ENCODE data around the gene LDHAL6A. TPM values are rescaled to one million over a fixed set of nuclear protein-coding genes. Genes with fewer than 3 reads are reported as not detected.

The LDHAL6A gene
- total RNA-seq, 2 experiments from 2014 or later: not detected

GRCh38 chr11:18416459-18416858 lies 39.2 kb upstream of the LDHAL6A start:
- Mint-ChIP-seq H3K4me1 (ENCODE audit: low read depth) (peaks cover 17% of the 10 kb centered on the region), H3K4me3 (no peak overlapping the region), H3K27me3 (no peaks in the 10 kb centered on the region), H3K36me3 (ENCODE audit: low read depth) (no peaks in the 10 kb centered on the region), H3K9me3 (no peaks in the 10 kb centered on the region), H3K27ac (no peak overlapping the region)
- H3K4me1 ChIP-seq (ENCODE audit: insufficient read depth, low read length): no peaks in the 10 kb centered on the region
- peaks cover 0 to 5% of the 10 kb centered on the region in 2 experiments for H3K9me3 ChIP-seq (ENCODE audit: control insufficient read depth in 1 of 2, insufficient read depth in 1 of 2, low read length in 2 of 2)
- TF ChIP-seq, protein P1, sequence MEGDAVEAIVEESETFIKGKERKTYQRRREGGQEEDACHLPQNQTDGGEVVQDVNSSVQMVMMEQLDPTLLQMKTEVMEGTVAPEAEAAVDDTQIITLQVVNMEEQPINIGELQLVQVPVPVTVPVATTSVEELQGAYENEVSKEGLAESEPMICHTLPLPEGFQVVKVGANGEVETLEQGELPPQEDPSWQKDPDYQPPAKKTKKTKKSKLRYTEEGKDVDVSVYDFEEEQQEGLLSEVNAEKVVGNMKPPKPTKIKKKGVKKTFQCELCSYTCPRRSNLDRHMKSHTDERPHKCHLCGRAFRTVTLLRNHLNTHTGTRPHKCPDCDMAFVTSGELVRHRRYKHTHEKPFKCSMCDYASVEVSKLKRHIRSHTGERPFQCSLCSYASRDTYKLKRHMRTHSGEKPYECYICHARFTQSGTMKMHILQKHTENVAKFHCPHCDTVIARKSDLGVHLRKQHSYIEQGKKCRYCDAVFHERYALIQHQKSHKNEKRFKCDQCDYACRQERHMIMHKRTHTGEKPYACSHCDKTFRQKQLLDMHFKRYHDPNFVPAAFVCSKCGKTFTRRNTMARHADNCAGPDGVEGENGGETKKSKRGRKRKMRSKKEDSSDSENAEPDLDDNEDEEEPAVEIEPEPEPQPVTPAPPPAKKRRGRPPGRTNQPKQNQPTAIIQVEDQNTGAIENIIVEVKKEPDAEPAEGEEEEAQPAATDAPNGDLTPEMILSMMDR (IDR thresholded peaks at IDR 0.05): no peak
- intact Hi-C loops (cut with DNase I, micrococcal nuclease): no loop called here
- H3K36me3 ChIP-seq (ENCODE audit: insufficient read depth, low read length): no peaks in the 10 kb centered on the region
- ATAC-seq (ENCODE audit: poor library complexity): no peak
- no peak for DNase-seq
- POLR2A ChIA-PET: no interaction called here
- no peak overlapping the region for H3K27ac ChIP-seq (ENCODE audit: low read depth in 1 of 2, low read length in 2 of 2)
- H3K27me3 ChIP-seq (ENCODE audit: control insufficient read depth in 1 of 2, insufficient read depth in 2 of 2, low read length in 2 of 2): no peaks in the 10 kb centered on the region
- H3K4me3 ChIP-seq (ENCODE audit: low read length): no peak overlapping the region
- CTCF ChIA-PET: no interaction called here

DNA sequence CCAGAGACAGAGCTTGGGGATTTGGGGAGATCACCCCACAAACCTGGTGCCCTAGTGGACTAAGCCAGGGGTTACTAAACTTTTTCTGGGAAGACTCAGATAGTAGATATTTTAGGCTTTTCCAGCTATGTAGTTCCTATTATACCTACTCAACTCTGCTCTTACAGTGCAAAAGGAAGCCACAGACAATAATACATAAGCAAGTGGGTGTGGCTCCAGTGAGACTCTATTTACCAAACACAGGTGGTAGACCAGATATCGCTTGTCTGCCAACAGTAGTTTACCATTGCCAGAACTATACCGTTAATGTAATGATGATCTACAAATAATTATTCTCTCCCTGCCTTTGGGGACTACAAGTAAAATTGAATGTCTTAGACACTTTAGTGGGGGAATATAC lies 36.6 kb upstream of the LDHAL6A start:
- Histone ChIP-seq H3K27me3 (ENCODE audit: control insufficient read depth in 1 of 2, insufficient read depth in 2 of 2, low read length in 2 of 2) (no peaks in the 10 kb centered on the region), H3K4me1 (ENCODE audit: insufficient read depth, low read length) (no peaks in the 10 kb centered on the region), H3K36me3 (ENCODE audit: insufficient read depth, low read length) (no peaks in the 10 kb centered on the region), H3K9me3 (ENCODE audit: control insufficient read depth in 1 of 2, insufficient read depth in 1 of 2, low read length in 2 of 2) (no peaks in the 10 kb centered on the region), H3K27ac (ENCODE audit: low read depth in 1 of 2, low read length in 2 of 2) (no peak overlapping the region), H3K4me3 (ENCODE audit: low read length) (no peak overlapping the region)
- ChIA-PET POLR2A (no interaction called here), CTCF (no interaction called here)
- ATAC-seq (ENCODE audit: poor library complexity) (no peak), DNase-seq (no peak)
- intact Hi-C loops (cut with DNase I, micrococcal nuclease): no loop called here
- Mint-ChIP-seq H3K27me3 (no peaks in the 10 kb centered on the region), H3K4me1 (ENCODE audit: low read depth) (peaks cover 9% of the 10 kb centered on the region), H3K9me3 (no peaks in the 10 kb centered on the region), H3K27ac (no peak overlapping the region), H3K36me3 (ENCODE audit: low read depth) (no peaks in the 10 kb centered on the region), H3K4me3 (no peak overlapping the region)
- TF ChIP-seq, protein P1 (IDR thresholded peaks at IDR 0.05): no peak

DNA sequence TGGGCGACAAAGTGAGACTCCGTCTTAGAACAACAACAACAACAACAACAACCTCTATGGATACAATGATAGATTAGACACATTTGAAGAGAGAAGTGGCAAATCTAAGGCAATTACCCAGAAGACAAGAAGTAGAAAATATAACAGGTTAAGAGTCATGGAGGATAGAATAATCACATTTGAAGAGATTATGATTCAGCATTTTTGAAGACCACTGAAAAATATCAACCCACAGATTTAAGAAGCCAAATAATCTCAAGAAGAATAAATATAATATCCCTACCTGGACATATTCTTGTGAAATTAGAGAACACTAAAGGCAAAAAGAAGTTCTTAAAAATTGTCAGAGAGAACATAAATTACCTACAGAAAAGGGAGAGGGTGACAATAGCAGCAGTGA lies 35.6 kb upstream of the LDHAL6A start:
- ATAC-seq (ENCODE audit: poor library complexity) (no peak), DNase-seq (no peak)
- ChIA-PET CTCF (no interaction called here), POLR2A (no interaction called here)
- no peaks in the 10 kb centered on the region for H3K36me3 ChIP-seq (ENCODE audit: insufficient read depth, low read length)
- intact Hi-C loops (cut with DNase I, micrococcal nuclease): no loop called here
- Mint-ChIP-seq H3K4me3 (no peak overlapping the region), H3K27me3 (no peaks in the 10 kb centered on the region), H3K27ac (no peak overlapping the region), H3K9me3 (no peaks in the 10 kb centered on the region), H3K36me3 (ENCODE audit: low read depth) (no peaks in the 10 kb centered on the region), H3K4me1 (ENCODE audit: low read depth) (peaks cover 9% of the 10 kb centered on the region)
- H3K9me3 ChIP-seq (ENCODE audit: control insufficient read depth in 1 of 2, insufficient read depth in 1 of 2, low read length in 2 of 2): no peaks in the 10 kb centered on the region
- H3K4me3 ChIP-seq (ENCODE audit: low read length): no peak overlapping the region
- H3K4me1 ChIP-seq (ENCODE audit: insufficient read depth, low read length): no peaks in the 10 kb centered on the region
- no peak overlapping the region for H3K27ac ChIP-seq (ENCODE audit: low read depth in 1 of 2, low read length in 2 of 2)
- TF ChIP-seq, protein P1 (IDR thresholded peaks at IDR 0.05): no peak
- no peaks in the 10 kb centered on the region for H3K27me3 ChIP-seq (ENCODE audit: control insufficient read depth in 1 of 2, insufficient read depth in 2 of 2, low read length in 2 of 2)
